Naive thymus-derived CD8-positive, alpha-beta T cell (primary cell): ENCODE measurements around the gene AFDN. TPM values are rescaled to one million over a fixed set of nuclear protein-coding genes. Genes with fewer than 3 reads are reported as not detected.
A peak's percentile ranks its signal among the peaks of the same experiment; 100 is the strongest.

ENCODE experiments used
- ATAC-seq, 2 donors: fragments of 150-1000 bp; cut with Tn5 transposase in 1 of 2; sonication (Bioruptor Pico), chemical (Tn5 transposase) in 1 of 2; 1 replicate in 1 of 2; 2 replicates in 1 of 2; pipeline ENCODE4 v1.10.0; 2021; ENCODE audit warnings: mild to moderate bottlenecking in 2 of 2, moderate library complexity in 2 of 2
- POLR2A ChIA-PET: fragments of 350-600 bp; sonication (Branson Sonifier 250); formaldehyde crosslinking; loops from one replicate; lab custom pipeline; 2021; ENCODE audit warnings: antibody characterized with exemption; lab: Charles Lee
- DNase-seq, 10 donors: peaks; one replicate each; pipeline versions ENCODE4 v3.0.0 to v3.0.0-alpha.2; 2020 to 2022
- H3K27ac Mint-ChIP-seq, 10 donors: one replicate each; pipeline ENCODE4 v1.8.0; 2020 to 2022; ENCODE audit warnings: mild to moderate bottlenecking in 10 of 10, mixed read lengths in 10 of 10, moderate library complexity in 4 of 10, inconsistent platforms in 1 of 10
- H3K27me3 Mint-ChIP-seq, 5 donors: one replicate each; pipeline ENCODE4 v1.8.0; 2021 to 2022; ENCODE audit warnings: mixed read lengths in 5 of 5
- H3K36me3 Mint-ChIP-seq, 3 donors: one replicate each; pipeline ENCODE4 v1.8.0; 2020 to 2022; ENCODE audit warnings: mixed read lengths in 3 of 3, mild to moderate bottlenecking in 2 of 3, inconsistent platforms in 1 of 3
- H3K4me1 Mint-ChIP-seq, 4 donors: one replicate each; pipeline ENCODE4 v1.8.0; 2021 to 2022; ENCODE audit warnings: mixed read lengths in 4 of 4
- H3K4me3 Mint-ChIP-seq, 10 donors: one replicate each; pipeline ENCODE4 v1.8.0; 2020 to 2022; ENCODE audit warnings: mild to moderate bottlenecking in 10 of 10, mixed read lengths in 10 of 10, moderate library complexity in 6 of 10, inconsistent platforms in 1 of 10
- H3K9me3 Mint-ChIP-seq, 9 donors: one replicate each; pipeline ENCODE4 v1.8.0; 2020 to 2022; ENCODE audit warnings: mixed read lengths in 9 of 9, mild to moderate bottlenecking in 3 of 9, inconsistent platforms in 1 of 9, moderate library complexity in 1 of 9
- polyA plus RNA-seq, 3 donors: library from polyadenylated mRNA; unstranded; fragments of 300-500 nt; fragmentation: Illumina TruSeq; gene quantifications; one replicate each; pipeline ENCODE4 v1.2.3, GENCODE V29; 2021
- total RNA-seq, 8 experiments: library from RNA in 2 of 8; stranded (reverse) in 2 of 8; gene quantifications; one replicate each; pipeline ENCODE4 v1.2.3 and lab custom pipeline; 2021 to 2026

The AFDN gene
- total and polyA plus RNA-seq, 5 experiments from 2014 or later, result 0.46 to 9.6 (median 5.3) TPM; not detected in 1

DNA sequence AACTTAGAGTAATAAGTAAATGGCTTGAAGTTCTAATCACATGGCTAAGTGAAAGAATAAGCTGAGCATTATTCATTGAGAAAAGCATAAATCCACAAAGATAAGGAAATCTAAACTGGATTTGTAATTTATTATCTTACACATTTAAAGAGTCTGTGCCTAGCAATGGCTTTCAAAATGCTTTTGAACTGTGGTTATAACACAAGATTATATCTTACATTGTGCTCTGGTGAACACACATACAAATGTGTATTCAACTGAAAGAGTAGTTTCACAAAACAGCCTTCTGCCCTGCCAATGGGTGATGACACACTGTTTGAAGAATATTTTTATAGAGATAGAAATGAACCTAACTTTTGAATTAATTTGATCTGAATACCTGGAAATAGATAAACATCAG is 83.3 kb downstream of the AFDN start:
- Mint-ChIP-seq H3K9me3 (no peaks in the 10 kb centered on the region), H3K36me3 (peaks cover 0 to 6% (median 0%) of the 10 kb centered on the region in 3 donors), H3K4me3 (no peak overlapping the region), H3K27ac (no peak overlapping the region), H3K4me1 (no peaks in the 10 kb centered on the region), H3K27me3 (peaks cover 0 to 10% (median 2%) of the 10 kb centered on the region in 5 donors)
- ATAC-seq (no peak), DNase-seq (no peak)
- POLR2A ChIA-PET, result no interaction called here

DNA sequence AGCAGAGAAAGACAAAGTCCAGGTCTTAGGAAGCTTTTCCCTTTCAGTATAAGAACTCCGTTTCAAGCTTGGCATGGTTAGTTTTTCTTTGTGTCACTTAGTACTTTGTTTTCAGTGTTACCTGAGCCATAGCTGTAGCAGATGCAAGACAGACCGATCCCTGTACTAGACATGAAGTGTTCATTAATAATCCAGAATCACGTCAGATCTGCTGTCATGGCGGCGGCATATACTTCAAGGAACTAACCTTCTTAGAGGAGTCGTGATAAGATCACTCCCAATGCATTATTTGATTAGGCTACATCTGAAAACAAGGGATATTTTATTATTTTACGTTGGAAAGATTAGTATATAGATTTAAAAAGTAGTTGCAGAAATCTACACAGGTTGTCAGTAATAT is 83.9 kb downstream of the AFDN start:
- peaks cover 0 to 9% (median 0%) of the 10 kb centered on the region in 3 donors for H3K36me3 Mint-ChIP-seq
- ATAC-seq (no peak), DNase-seq (no peak)
- H3K9me3 Mint-ChIP-seq, result no peaks in the 10 kb centered on the region
- H3K4me1 Mint-ChIP-seq, result no peaks in the 10 kb centered on the region
- POLR2A ChIA-PET, result no interaction called here
- no peak overlapping the region for H3K4me3 Mint-ChIP-seq
- no peak overlapping the region for H3K27ac Mint-ChIP-seq
- H3K27me3 Mint-ChIP-seq, result peaks cover 0 to 10% (median 2%) of the 10 kb centered on the region in 5 donors

DNA sequence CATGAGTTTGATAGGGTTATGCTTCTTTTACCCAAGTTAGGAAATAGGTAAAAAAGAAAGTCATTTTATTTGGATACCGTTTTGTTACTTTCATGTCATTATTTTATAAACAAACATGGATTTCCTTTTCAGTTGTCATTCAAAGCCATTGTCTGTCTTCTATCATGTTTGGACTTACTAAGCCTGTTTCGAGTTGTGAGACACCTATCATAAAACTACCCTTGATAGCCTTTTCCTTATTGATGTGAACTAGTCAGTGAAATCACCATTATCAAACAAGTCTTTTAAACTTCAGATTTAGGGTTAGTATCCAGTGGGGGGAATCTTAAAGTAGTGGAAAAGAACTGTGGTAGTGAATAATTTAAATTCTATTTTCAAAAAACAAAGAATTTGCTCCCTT is 85.8 kb downstream of the AFDN start:
- Mint-ChIP-seq H3K4me3 (no peak overlapping the region), H3K27ac (no peak overlapping the region)
- DNase-seq, result no peak

DNA sequence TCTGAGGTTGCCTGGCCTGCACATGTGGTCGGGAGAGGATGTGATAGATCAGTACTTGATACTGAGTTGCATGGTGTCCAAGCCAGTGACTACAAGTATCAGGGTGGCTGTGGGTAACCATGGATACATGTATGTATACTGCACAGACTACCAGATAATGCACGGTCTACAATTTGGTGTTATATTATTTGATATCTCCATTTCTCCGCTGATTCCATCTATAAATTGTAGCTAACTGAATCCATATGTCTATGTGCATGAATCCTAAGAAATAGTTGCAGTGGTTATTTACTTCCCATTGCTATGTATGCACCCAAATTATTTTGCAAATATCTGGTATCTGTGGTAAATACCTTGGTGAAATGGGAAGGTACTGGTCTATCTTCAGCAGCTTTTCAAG is 87.0 kb downstream of the AFDN start:
- H3K27ac Mint-ChIP-seq, result no peak overlapping the region
- ATAC-seq (no peak), DNase-seq (no peak)
- H3K36me3 Mint-ChIP-seq, result peaks cover 0 to 9% (median 0%) of the 10 kb centered on the region in 3 donors
- H3K4me1 Mint-ChIP-seq, result no peaks in the 10 kb centered on the region
- H3K4me3 Mint-ChIP-seq, result no peak overlapping the region
- no peaks in the 10 kb centered on the region for H3K9me3 Mint-ChIP-seq
- peaks cover 0 to 10% (median 0%) of the 10 kb centered on the region in 5 donors for H3K27me3 Mint-ChIP-seq
- POLR2A ChIA-PET, result no interaction called here

More for the DNA sequence above, 85.8 kb downstream of the AFDN start:
- POLR2A ChIA-PET, result no interaction called here
- Mint-ChIP-seq H3K9me3 (no peaks in the 10 kb centered on the region), H3K27me3 (peaks cover 0 to 10% (median 2%) of the 10 kb centered on the region in 5 donors), H3K36me3 (peaks cover 0 to 9% (median 0%) of the 10 kb centered on the region in 3 donors), H3K4me1 (no peaks in the 10 kb centered on the region)
- ATAC-seq, result no peak

DNA sequence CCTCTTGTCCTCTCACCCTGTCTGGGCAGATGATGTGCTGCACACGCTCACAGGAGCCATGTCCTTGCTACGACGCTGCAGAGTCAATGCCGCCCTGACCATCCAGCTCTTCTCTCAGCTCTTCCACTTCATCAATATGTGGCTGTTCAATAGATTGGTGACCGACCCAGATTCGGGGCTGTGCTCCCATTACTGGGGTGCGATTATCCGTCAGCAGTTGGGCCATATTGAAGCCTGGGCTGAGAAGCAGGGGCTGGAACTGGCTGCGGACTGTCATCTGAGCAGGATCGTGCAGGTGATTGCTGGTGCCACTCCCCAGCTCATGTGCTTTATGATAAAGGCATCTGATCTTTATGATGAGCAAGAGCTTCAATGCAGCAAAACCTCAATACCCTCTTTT is 88.4 kb downstream of the AFDN start:
- no peak for ATAC-seq
- Mint-ChIP-seq H3K4me3 (no peak overlapping the region), H3K9me3 (no peaks in the 10 kb centered on the region), H3K27ac (peak overlapping the region in 1 of 10 donors; percentile 81), H3K4me1 (no peaks in the 10 kb centered on the region), H3K27me3 (peaks cover 0 to 10% (median 0%) of the 10 kb centered on the region in 5 donors), H3K36me3 (peaks cover 0 to 14% (median 0%) of the 10 kb centered on the region in 3 donors)
- POLR2A ChIA-PET, result no interaction called here
- no peak for DNase-seq

DNA sequence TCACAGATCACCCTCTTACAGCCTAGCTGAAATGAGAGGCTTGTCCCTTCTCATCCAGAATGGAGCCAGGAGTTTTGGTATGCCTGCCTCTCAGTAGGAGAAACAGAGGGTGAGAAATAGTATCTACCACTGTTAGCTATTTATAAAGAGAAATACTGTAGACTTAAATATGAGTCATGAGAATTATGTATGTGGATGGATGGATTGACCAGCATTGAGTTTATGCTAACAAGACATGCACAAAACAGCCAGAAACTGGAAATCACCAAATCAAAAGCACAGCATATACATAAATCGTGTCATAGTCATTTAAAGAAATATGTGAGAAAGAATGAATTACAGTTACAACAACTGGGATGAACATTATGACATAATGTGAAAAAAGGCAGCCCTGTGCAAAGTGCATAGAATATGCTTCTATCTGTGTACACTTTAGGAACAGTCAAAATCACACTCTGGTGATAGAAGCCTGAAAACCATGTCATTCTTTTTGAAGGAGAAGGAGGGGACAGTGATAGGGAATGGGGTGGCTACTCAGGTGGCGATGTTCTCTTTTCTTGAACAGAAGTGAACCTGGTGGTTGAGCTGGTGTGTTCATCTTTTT is 90.9 kb downstream of the AFDN start:
- Mint-ChIP-seq H3K27ac (no peak overlapping the region), H3K9me3 (no peaks in the 10 kb centered on the region), H3K27me3 (peaks cover 0 to 10% (median 3%) of the 10 kb centered on the region in 5 donors), H3K4me3 (no peak overlapping the region), H3K4me1 (no peaks in the 10 kb centered on the region), H3K36me3 (peaks cover 0 to 11% (median 0%) of the 10 kb centered on the region in 3 donors)
- ATAC-seq (no peak), DNase-seq (no peak)
- POLR2A ChIA-PET, result interaction anchor here (0.6 kb wide), 1 partner anchor 1296 kb away, joined by 3 read pairs; no protein-coding TSS in a partner anchor

DNA sequence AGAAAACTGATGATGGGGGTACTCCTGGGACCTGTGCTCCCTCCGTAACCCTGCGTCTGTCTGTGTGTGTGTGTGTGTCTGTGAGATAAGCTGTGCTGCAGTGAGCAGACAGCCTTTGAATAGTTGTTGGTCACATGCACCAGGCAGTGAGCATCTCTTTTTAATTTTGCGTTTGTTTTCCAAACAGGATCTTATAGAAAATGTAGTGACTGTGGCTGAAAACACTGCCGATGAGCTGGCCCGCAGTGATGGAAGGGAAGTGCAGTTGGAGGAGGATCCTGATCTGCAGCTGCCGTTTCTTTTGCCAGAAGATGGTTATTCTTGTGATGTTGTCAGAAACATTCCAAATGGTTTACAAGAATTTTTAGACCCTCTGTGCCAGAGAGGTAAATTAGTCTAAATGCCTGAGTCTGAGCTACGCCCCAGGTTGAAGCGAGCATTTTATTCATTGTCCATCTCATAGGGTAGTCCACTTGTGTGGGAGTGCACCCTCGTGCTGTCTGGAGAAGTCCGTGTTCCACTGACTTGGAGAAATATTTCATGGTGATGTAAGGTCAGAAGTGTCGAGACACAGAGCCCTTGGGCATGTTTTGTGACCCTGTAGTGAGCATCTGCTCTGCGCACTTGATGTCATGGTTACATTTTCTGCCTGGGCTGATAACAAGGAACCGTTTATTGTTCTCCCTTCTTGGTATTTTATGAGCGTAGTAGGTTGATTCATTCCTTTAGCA is 92.0 kb downstream of the AFDN start:
- Mint-ChIP-seq H3K27me3 (peaks cover 0 to 4% (median 3%) of the 10 kb centered on the region in 5 donors), H3K9me3 (no peaks in the 10 kb centered on the region), H3K27ac (no peak overlapping the region), H3K36me3 (peaks cover 0 to 11% (median 0%) of the 10 kb centered on the region in 3 donors), H3K4me3 (no peak overlapping the region), H3K4me1 (no peaks in the 10 kb centered on the region)
- DNase-seq (no peak), ATAC-seq (no peak)
- POLR2A ChIA-PET, result no interaction called here

DNA sequence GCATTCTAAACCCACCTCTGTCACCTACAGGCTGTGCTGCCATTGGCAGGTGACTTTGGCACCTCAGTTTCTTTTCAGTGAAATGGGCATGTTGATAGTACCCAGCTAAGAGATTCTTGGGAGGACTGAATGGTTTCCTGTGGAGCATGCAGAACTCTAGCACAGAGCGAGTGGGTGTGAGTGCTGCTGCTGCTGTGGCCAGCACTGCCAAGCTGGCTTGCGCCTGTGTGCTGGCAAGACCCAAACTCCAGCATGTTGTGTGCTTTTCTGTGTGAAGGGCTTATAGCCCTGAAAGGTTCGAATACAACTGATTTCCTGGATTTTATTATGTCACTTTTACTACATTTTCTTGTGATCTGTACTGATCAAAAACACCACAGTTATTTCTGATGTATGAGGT is 92.6 kb downstream of the AFDN start:
- Mint-ChIP-seq H3K9me3 (no peaks in the 10 kb centered on the region), H3K27ac (no peak overlapping the region), H3K36me3 (peaks cover 0 to 11% (median 0%) of the 10 kb centered on the region in 3 donors), H3K27me3 (peaks cover 0 to 3% (median 0%) of the 10 kb centered on the region in 5 donors), H3K4me3 (no peak overlapping the region), H3K4me1 (no peaks in the 10 kb centered on the region)
- POLR2A ChIA-PET, result no interaction called here
- DNase-seq (no peak), ATAC-seq (no peak)

DNA sequence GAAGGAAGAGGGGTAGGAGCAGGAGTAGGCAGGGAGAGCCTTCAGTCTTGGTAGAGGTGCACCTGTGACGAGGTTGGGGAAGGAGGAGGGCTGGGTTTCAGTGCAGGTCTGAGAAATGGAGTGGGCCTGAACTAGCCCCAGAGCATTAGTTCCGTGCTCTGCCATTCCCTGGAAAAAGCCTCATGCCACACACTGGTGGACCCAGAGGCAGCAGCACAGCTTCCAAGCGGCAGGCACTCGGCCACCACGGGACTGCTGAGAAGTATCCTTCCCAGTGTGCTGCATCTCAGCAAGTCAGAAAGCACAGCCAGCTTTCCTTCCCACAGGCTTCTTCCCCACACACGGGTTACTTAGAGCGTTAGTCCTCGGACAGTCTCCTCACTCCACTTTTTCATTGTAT is 93.5 kb downstream of the AFDN start:
- no peaks in the 10 kb centered on the region for H3K9me3 Mint-ChIP-seq
- no peak overlapping the region for H3K27ac Mint-ChIP-seq
- DNase-seq (no peak), ATAC-seq (no peak)
- H3K4me1 Mint-ChIP-seq, result no peaks in the 10 kb centered on the region
- H3K36me3 Mint-ChIP-seq, result peaks cover 0 to 9% (median 0%) of the 10 kb centered on the region in 3 donors
- POLR2A ChIA-PET, result no interaction called here
- H3K27me3 Mint-ChIP-seq, result peaks cover 0 to 3% (median 0%) of the 10 kb centered on the region in 5 donors
- no peak overlapping the region for H3K4me3 Mint-ChIP-seq

DNA sequence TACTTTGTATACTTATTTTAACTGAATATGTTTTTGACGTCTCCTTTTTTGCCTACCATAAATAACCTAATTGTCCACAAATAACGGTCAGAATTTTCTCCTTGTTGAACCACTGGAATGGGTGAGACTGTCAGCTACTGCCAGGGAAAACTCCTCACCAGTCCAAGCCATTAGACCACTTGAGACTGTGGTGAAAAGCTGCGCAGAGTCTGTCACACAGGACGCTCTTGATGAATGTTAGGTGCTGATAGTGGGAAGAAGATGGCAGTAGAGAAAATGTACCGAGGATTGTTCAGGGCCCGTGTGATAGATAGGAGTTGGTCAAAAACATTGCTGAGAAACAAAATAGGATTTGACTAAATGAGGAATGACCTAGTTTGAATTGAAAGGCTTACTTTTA is 95.1 kb downstream of the AFDN start:
- peaks cover 0 to 3% (median 0%) of the 10 kb centered on the region in 5 donors for H3K27me3 Mint-ChIP-seq
- no peak overlapping the region for H3K4me3 Mint-ChIP-seq
- POLR2A ChIA-PET, result no interaction called here
- H3K9me3 Mint-ChIP-seq, result no peaks in the 10 kb centered on the region
- peaks cover 0 to 7% (median 0%) of the 10 kb centered on the region in 3 donors for H3K36me3 Mint-ChIP-seq
- DNase-seq (no peak), ATAC-seq (no peak)
- H3K27ac Mint-ChIP-seq, result no peak overlapping the region
- H3K4me1 Mint-ChIP-seq, result no peaks in the 10 kb centered on the region

DNA sequence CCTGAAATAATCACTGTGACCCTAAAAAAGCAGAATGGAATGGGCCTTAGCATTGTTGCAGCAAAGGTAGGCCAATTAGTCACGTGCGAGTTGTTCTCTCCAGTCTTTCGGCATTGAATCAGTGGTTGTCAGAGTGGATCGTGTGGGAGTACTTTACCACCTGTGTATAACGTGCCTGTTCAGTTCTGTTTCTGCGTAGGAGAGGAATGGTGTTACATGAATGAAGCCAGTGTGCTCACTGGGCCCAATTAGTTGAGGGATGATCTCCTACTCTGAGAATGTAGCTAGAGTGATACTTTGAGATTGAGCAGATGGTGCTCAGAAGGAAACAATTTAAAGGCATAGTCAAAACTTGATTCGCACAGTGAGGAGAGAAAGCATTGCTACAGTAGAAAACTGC is 98.3 kb downstream of the AFDN start:
- Mint-ChIP-seq H3K4me1 (no peaks in the 10 kb centered on the region), H3K36me3 (no peaks in the 10 kb centered on the region), H3K27me3 (peaks cover 0 to 3% (median 0%) of the 10 kb centered on the region in 5 donors), H3K9me3 (no peaks in the 10 kb centered on the region), H3K27ac (no peak overlapping the region), H3K4me3 (no peak overlapping the region)
- ATAC-seq (no peak), DNase-seq (no peak)
- POLR2A ChIA-PET, result no interaction called here

DNA sequence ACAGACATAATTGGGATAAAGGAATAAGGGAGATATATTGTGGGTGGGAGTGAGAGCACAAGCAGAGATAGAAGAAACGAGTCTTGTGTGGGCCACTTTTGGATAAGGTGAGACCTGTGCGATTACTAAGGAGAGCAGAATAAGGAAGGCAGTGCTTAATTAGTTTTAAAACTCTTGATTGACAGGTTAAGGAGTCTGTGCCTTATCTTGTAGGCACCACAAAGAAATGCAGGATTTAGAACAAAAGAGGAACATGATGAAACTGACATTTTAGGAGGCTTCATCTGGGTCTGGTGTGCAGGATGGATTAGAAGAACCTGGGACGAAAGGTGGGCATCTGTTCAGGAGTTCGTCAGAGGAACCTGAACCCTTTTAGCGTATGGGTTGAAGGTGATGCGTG is 100.5 kb downstream of the AFDN start:
- no peak overlapping the region for H3K4me3 Mint-ChIP-seq
- ATAC-seq (no peak), DNase-seq (no peak)
- H3K27me3 Mint-ChIP-seq, result peaks cover 0 to 2% (median 0%) of the 10 kb centered on the region in 5 donors
- POLR2A ChIA-PET, result no interaction called here
- no peaks in the 10 kb centered on the region for H3K4me1 Mint-ChIP-seq
- H3K27ac Mint-ChIP-seq, result no peak overlapping the region
- no peaks in the 10 kb centered on the region for H3K36me3 Mint-ChIP-seq
- H3K9me3 Mint-ChIP-seq, result no peaks in the 10 kb centered on the region

DNA sequence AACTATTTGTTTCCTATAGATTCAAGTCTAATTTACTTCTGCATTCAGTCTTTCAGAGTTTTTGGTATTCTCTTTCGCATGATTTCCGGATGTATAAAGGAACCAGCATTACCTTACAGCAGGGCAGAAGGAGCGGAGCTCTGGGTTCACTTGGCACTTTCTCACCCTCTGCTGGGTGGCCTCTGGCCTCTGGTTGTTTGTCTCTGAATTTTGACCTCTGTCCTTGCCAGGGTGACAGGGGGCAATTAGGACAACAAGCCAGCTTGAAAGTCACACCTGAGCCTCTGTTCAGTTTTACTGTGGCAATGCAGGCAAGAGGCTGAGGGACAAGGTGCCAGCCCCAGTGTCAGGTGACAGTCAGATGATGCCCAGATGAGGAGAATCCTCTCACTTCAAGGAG is 101.4 kb downstream of the AFDN start:
- H3K27me3 Mint-ChIP-seq, result peaks cover 0 to 2% (median 0%) of the 10 kb centered on the region in 5 donors
- peak overlapping the region in 1 of 10 donors; percentile 46 for H3K27ac Mint-ChIP-seq
- no peaks in the 10 kb centered on the region for H3K9me3 Mint-ChIP-seq
- H3K4me3 Mint-ChIP-seq, result no peak overlapping the region
- DNase-seq, result no peak
- no peak for ATAC-seq
- POLR2A ChIA-PET, result no interaction called here
- H3K36me3 Mint-ChIP-seq, result no peaks in the 10 kb centered on the region
- no peaks in the 10 kb centered on the region for H3K4me1 Mint-ChIP-seq
